Cardiac septum (tissue), 1 donor: ENCODE data around the gene PON3. TPM values are rescaled to one million over a fixed set of nuclear protein-coding genes. Genes with fewer than 3 reads are reported as not detected.

ENCODE experiments used
- DNase-seq: peaks from one replicate; pipeline ENCODE4 v3.0.0-alpha.2; 2020; ENCODE audit warnings: low spot score
- intact Hi-C: fragments of 100-400 bp; cut with DNase I; formaldehyde crosslinking; loops from one replicate; pipeline ENCODE4 v1.14.0; 2022
- total RNA-seq: library from RNA; stranded (reverse); fragmentation: NEBNext Ultra II Directional; extraction: Animal tissue kit (Norgen Biotek cat#: 25700); gene quantifications from one replicate; pipeline ENCODE4 v1.2.1, GENCODE V29; 2021
- donor health status: DM: no; HTN: no; CAD: no.

The PON3 gene
- total RNA-seq, 1 donor from 2014 or later: 0.54 TPM

- DNase-seq: no peak
- intact Hi-C loops: no loop called here
Measured at GRCh38 chr7:95365151-95365550, 31.0 kb downstream of the PON3 start.

GRCh38 chr7:95357623-95358022, 38.6 kb downstream of the PON3 start:
- DNase-seq: no peak
- intact Hi-C loops: no loop called here

GRCh38 chr7:95342642-95343307, 53.4 kb downstream of the PON3 start:
- intact Hi-C loops: no loop called here
- DNase-seq: no peak

- no peak for DNase-seq
- intact Hi-C loops: no loop called here
Measured at GRCh38 chr7:95342029-95342428, 54.1 kb downstream of the PON3 start.

- no peak for DNase-seq
- intact Hi-C loops: no loop called here
Measured at GRCh38 chr7:95340491-95340890, 55.7 kb downstream of the PON3 start.

- intact Hi-C loops: no loop called here
- no peak for DNase-seq
Measured at GRCh38 chr7:95338832-95339231, 57.3 kb downstream of the PON3 start.

- intact Hi-C loops: no loop called here
- DNase-seq: no peak
Measured at GRCh38 chr7:95335093-95335492, 61.1 kb downstream of the PON3 start.

- intact Hi-C loops: no loop called here
- DNase-seq: no peak
Measured at GRCh38 chr7:95334447-95334846, 61.7 kb downstream of the PON3 start.

- no peak for DNase-seq
- intact Hi-C loops: no loop called here
Measured at GRCh38 chr7:95330961-95331337, 65.2 kb downstream of the PON3 start.

- DNase-seq: no peak
- intact Hi-C loops: no loop called here
Measured at GRCh38 chr7:95330204-95330960, 65.8 kb downstream of the PON3 start.

GRCh38 chr7:95327356-95327755, 68.8 kb downstream of the PON3 start:
- no peak for DNase-seq
- intact Hi-C loops: no loop called here

GRCh38 chr7:95324431-95324830, 71.7 kb downstream of the PON3 start, which contains the start of gene PON1:
TSS of gene PON1 (minus strand) at chr7:95324532. CDS start at chr7:95324475, 57 bp downstream.
- intact Hi-C loops: no loop called here
- DNase-seq: no peak

- no peak for DNase-seq
- intact Hi-C loops: no loop called here
Measured at GRCh38 chr7:95323410-95324129, 72.6 kb downstream of the PON3 start.

GRCh38 chr7:95322854-95323253, 73.3 kb downstream of the PON3 start:
- intact Hi-C loops: no loop called here
- DNase-seq: no peak

GRCh38 chr7:95322396-95322795, 73.8 kb downstream of the PON3 start:
- intact Hi-C loops: no loop called here
- no peak for DNase-seq

GRCh38 chr7:95321720-95322119, 74.5 kb downstream of the PON3 start:
- intact Hi-C loops: no loop called here
- no peak for DNase-seq

- DNase-seq: no peak
- intact Hi-C loops: no loop called here
Measured at GRCh38 chr7:95320651-95321050, 75.5 kb downstream of the PON3 start.

- DNase-seq: no peak
- intact Hi-C loops: no loop called here
Measured at GRCh38 chr7:95319570-95319969, 76.6 kb downstream of the PON3 start.

GRCh38 chr7:95318501-95319100, 77.6 kb downstream of the PON3 start:
- DNase-seq: no peak
- intact Hi-C loops: no loop called here

GRCh38 chr7:95317966-95318365, 78.2 kb downstream of the PON3 start:
- DNase-seq: no peak
- intact Hi-C loops: no loop called here
